ENCODE data around the gene DNAJC4.

The DNAJC4 gene

DNA sequence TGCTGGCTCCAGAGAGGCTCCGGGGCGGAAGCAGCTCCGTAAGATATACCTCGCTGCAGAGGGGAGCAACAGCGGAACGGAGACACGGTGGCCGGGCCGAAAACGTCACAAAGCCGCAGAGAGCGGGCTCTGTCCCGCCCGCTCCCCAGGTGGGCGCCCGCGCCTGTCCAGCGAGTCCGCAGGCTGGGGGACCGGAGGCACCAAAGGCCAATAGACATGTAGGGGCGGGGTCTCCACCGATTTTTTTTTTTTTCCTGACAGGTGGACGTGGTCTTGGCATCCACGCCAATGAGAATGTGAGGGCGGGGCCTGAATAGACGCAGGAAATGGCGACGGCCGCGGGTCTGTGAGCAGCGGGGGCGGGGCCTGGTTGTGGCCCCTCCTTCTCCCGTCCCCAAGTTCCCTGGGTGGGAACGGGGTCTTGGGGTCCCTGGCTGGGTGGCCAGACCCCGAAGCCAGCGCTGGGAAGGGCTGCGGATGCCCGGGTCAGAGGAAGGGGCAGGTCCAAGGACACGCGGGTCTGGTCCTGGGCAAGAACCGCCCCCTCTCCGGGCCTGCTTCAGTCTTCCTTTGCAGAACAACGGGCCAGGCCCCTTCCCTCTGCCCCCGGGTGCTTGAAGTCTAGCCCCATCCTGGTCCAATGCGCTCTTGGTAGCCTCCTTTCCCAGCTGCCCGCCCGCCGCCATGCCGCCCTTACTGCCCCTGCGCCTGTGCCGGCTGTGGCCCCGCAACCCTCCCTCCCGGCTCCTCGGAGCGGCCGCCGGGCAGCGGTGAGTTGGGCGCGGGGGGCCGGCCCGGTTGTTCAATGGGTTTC is at the start of gene DNAJC4:
Gene DNAJC4, plus strand, starts transcription at position 378 of the 814 bp plus-strand sequence. Its CDS starts 307 bp downstream, at position 685.
- peak; percentile 75 for DNase-seq

- no peak for DNase-seq
Observed at GRCh38 chr11:64180891-64181290, 49.5 kb upstream of the DNAJC4 start.

GRCh38 chr11:64181506-64182411 is 48.6 kb upstream of the DNAJC4 start:
- DNase-seq, result no peak

GRCh38 chr11:64183890-64184289 is 46.5 kb upstream of the DNAJC4 start:
- no peak for DNase-seq

GRCh38 chr11:64185175-64185692 is 45.1 kb upstream of the DNAJC4 start:
- DNase-seq, result no peak

- peak; percentile 96 for DNase-seq
Observed at GRCh38 chr11:64185693-64186491, 44.5 kb upstream of the DNAJC4 start, which contains the start of gene STIP1. TSS of gene STIP1 (plus strand) at chr11:64186171. CDS start at chr11:64186262, 91 bp downstream.

DNA sequence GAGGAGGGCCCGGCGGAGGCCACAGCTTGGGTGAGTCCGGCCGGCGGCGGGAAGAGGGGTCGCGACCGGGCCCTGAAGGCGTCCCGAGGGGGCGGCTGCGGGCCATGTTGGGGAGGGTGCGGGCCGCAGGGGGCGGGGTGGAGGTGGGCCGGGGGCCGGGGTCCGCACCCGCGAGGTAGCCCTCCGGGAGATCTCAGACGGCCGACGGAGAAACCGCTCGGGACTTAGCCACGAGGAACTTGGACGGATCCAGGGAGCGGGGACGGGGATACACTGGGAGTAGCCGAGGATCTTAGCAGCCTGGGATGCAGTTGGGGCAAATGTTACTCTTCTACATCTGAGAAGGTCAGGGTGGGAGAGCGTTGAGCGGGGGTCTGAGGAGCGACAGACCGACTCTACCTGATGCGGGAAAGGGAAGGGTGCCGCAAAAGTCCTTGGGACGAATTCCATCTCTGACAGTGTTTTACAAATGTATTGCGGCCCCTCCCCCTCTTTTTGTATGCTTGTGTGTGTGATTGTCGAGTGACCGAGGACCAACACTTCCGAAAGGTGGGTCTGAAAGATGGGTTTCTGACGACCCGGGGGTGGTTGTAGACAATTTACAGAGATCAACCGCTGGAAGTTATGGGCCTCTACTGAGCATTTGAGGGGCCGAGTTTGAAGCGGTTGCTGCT is 43.7 kb upstream of the DNAJC4 start:
- DNase-seq, result peak; percentile 21

- no peak for DNase-seq
Observed at GRCh38 chr11:64192434-64192833, 37.9 kb upstream of the DNAJC4 start.

- DNase-seq, result no peak
Observed at GRCh38 chr11:64196626-64197025, 33.7 kb upstream of the DNAJC4 start.

DNA sequence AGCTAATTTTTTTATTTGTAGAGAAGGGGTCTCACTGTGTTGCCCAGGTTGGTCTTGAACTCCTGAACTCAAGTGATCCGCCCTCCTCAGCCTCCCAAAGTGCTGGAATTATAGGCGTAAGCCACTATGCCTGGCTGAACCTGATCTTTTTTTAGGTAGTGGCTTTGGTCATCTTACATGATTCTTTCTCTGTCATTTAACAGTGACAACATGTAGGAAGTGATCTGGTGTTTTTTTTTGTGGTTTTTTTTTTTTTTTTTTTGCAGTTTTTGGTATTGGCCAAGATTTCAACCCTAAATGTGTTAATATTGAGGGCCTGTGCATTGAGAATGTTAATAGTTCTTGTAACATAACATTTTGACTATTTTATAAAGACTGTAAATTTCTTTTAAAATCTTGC is 31.8 kb upstream of the DNAJC4 start:
- no peak for DNase-seq

DNA sequence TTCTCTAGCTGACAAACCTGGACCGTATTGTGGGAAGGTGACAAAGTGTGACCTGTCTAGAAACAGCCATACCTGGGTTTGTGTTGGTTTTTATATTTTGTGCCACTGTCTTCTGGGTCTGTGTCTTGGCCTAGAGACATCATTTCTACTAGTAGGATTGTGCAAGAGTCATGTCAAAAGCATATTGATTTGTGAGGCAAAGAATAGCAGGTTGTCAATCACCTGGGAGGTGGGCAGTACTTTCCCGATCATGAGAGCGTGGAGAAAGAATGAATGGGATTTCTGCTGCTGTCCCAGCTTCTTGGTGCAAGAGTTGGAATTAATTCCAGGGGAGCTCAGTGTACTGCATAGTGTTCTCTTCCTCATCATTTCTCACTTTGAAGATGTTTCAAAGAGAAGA is 28.8 kb upstream of the DNAJC4 start:
- DNase-seq, result no peak

- no peak for DNase-seq
Observed at GRCh38 chr11:64202992-64203391, 27.4 kb upstream of the DNAJC4 start.

GRCh38 chr11:64203421-64204079 is 26.8 kb upstream of the DNAJC4 start:
- no peak for DNase-seq

- no peak for DNase-seq
Observed at GRCh38 chr11:64204080-64204440, 26.3 kb upstream of the DNAJC4 start.

GRCh38 chr11:64204464-64204989 is 25.8 kb upstream of the DNAJC4 start:
- DNase-seq, result peak; percentile 72

- peak; percentile 64 for DNase-seq
Observed at GRCh38 chr11:64206457-64207255, 23.7 kb upstream of the DNAJC4 start, which contains the start of gene FERMT3. TSS of gene FERMT3 (plus strand) at chr11:64206721. CDS start at chr11:64207365, 644 bp downstream.

- DNase-seq, result peak; percentile 76
Observed at GRCh38 chr11:64207256-64208085, 22.9 kb upstream of the DNAJC4 start.

DNA sequence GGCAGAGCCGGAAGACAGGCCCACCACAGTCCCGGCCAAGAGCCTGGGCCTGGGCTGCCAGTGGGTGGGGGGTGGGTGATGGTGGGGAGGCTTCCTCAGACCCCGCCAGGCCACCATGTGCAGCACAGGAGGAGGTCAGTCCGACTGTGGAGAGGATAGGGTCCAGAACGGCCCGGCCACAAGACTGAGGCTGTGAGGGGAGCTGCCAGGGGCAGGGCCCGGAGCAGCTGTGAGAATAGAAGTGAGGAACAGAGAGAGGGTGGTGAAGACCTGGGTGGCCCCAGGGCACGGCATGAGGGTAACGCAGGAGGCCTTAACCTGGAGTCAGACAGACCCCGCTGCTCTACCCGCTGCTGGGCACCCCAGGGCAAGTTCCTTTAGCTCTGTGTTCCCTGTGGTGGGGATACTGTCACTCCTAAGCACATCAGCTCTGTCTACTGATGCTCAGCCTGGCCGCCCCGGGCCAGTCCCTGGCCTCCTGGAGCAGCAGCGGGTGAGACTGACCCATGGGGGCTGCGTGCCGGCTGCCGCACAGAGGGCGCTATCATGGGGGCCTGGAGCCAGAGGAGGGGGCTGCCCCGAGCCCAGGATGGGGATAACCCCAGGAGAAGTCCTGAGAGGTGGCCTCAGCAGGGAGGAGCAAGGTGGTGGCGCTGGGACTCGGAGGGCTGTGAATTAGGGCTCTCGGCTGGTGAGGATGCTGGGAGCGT is 22.1 kb upstream of the DNAJC4 start:
- DNase-seq, result no peak
